SK-N-SH (cell line): ENCODE results near the gene PDE8A. TPM values are rescaled to one million over a fixed set of nuclear protein-coding genes. Genes with fewer than 3 reads are reported as not detected.

ENCODE experiments used
- CTCF ChIA-PET: fragments of 300-600, 350-600 bp; formaldehyde crosslinking; extraction: SDS; loops from one replicate; lab custom pipeline; 2021; lab: Yijun Ruan, JAX
- POLR2A ChIA-PET: fragments of 350-600 bp; sonication (Branson Sonifier 250); formaldehyde crosslinking; extraction: SDS; loops from one replicate; lab custom pipeline; 2020; ENCODE audit warnings: antibody characterized with exemption, inconsistent platforms; lab: Yijun Ruan, JAX
- DNase-seq: peaks from one replicate; pipeline ENCODE4 v3.0.0; 2012
- H2AFZ ChIP-seq: fragments of 200-600 bp; sonication (generic); 2 replicates; pipeline ENCODE4 v1.8.1; 2016; ENCODE audit warnings: antibody characterized with exemption, mild to moderate bottlenecking, low read depth
- H3F3A ChIP-seq: fragments of 200-600 bp; sonication (generic); replicated peaks from 2 replicates; pipeline ENCODE3; 2016; ENCODE audit warnings: antibody characterized with exemption, mild to moderate bottlenecking; ENCODE audit not compliant: insufficient read depth
- H3K27ac ChIP-seq, 2 experiments: fragments of 200-500 bp in 1 of 2; fragments of 200-600 bp in 1 of 2; sonication (Bioruptor generic) in 1 of 2; sonication (generic), shearing (Covaris generic) in 1 of 2; 2 replicates each; pipeline versions ENCODE4 v1.5.1 to v1.6.1; 2014 to 2016; ENCODE audit warnings: low read depth in 2 of 2, inconsistent platforms in 1 of 2, low read length in 1 of 2, mild to moderate bottlenecking in 1 of 2, mixed read lengths in 1 of 2
- H3K27me3 ChIP-seq: fragments of 200-600 bp; sonication (generic), shearing (Covaris generic); 2 replicates; pipeline ENCODE4 v1.6.1; 2016; ENCODE audit warnings: mixed run types; ENCODE audit not compliant: insufficient read depth
- H3K36me3 ChIP-seq, 2 experiments: fragments of 200-500 bp in 1 of 2; fragments of 200-600 bp in 1 of 2; sonication (Bioruptor generic) in 1 of 2; sonication (generic) in 1 of 2; replicated peaks in 1 of 2; 2 replicates each; pipeline versions ENCODE3 to v1.5.1; 2014 to 2016; ENCODE audit warnings: low read length in 1 of 2, mild to moderate bottlenecking in 1 of 2; ENCODE audit not compliant: insufficient read depth in 2 of 2, control insufficient read depth in 1 of 2
- H3K4me1 ChIP-seq, 2 experiments: fragments of 200-500 bp in 1 of 2; fragments of 200-600 bp in 1 of 2; sonication (Bioruptor generic) in 1 of 2; sonication (generic), shearing (Covaris generic) in 1 of 2; 2 replicates each; pipeline versions ENCODE4 v1.5.1 to v1.6.1; 2014 to 2016; ENCODE audit warnings: low read depth in 1 of 2, low read length in 1 of 2, mixed run types in 1 of 2; ENCODE audit not compliant: insufficient read depth in 2 of 2, control insufficient read depth in 1 of 2
- H3K4me2 ChIP-seq: fragments of 200-600 bp; sonication (generic), shearing (Covaris generic); 2 replicates; pipeline ENCODE4 v1.6.1; 2017; ENCODE audit warnings: mixed run types
- H3K4me3 ChIP-seq, 2 experiments: fragments of 200-500 bp in 1 of 2; fragments of 200-600 bp in 1 of 2; sonication (Bioruptor generic) in 1 of 2; sonication (generic), shearing (Covaris generic) in 1 of 2; 2 replicates each; pipeline versions ENCODE4 v1.5.1 to v1.8.1; 2014 to 2016; ENCODE audit warnings: low read depth in 2 of 2, inconsistent platforms in 1 of 2, low read length in 1 of 2, mild to moderate bottlenecking in 1 of 2, mixed read lengths in 1 of 2, moderate library complexity in 1 of 2
- H3K79me2 ChIP-seq: fragments of 200-600 bp; sonication (generic); 2 replicates; pipeline ENCODE4 v1.8.1; 2017; ENCODE audit warnings: mild to moderate bottlenecking; ENCODE audit not compliant: insufficient read depth
- H3K9ac ChIP-seq: fragments of 200-600 bp; sonication (generic); 2 replicates; pipeline ENCODE4 v1.6.1; 2017; ENCODE audit warnings: mixed run types
- H3K9me2 ChIP-seq: fragments of 200-600 bp; sonication (generic); 2 replicates; pipeline ENCODE4 v1.6.1; 2017; ENCODE audit warnings: mixed run types
- H3K9me3 ChIP-seq: fragments of 200-600 bp; sonication (generic); 2 replicates; pipeline ENCODE4 v1.6.1; 2017; ENCODE audit warnings: mixed run types, mild to moderate bottlenecking, moderate library complexity
- H4K20me1 ChIP-seq: fragments of 200-600 bp; sonication (generic); 2 replicates; pipeline ENCODE4 v1.6.1; 2017; ENCODE audit warnings: mild to moderate bottlenecking, mixed run types; ENCODE audit not compliant: insufficient read depth
- CHD2 ChIP-seq: fragments of 150-350 bp; IDR thresholded peaks from 2 replicates; pipeline ENCODE4 v1.6.1; 2018; ENCODE audit warnings: low read length; ENCODE audit not compliant: partially characterized antibody
- CTCF ChIP-seq: fragments of 200-600 bp; sonication (generic); IDR thresholded peaks from 2 replicates; pipeline ENCODE4 v1.6.1; 2017; ENCODE audit warnings: antibody characterized with exemption, mild to moderate bottlenecking, moderate library complexity
- EZH2phosphoT487 ChIP-seq: fragments of 200-600 bp; sonication (generic); IDR thresholded peaks from 2 replicates; pipeline ENCODE4 v1.6.1; 2017; ENCODE audit warnings: low read depth, mixed run types, mild to moderate bottlenecking, antibody characterized with exemption, moderate library complexity, borderline replicate concordance
- FOXM1 ChIP-seq: IDR thresholded peaks from 2 replicates; pipeline ENCODE4 v1.4.0; 2012; ENCODE audit warnings: low read depth, mild to moderate bottlenecking
- GABPA ChIP-seq: IDR thresholded peaks from 2 replicates; pipeline ENCODE4 v1.4.0; 2012; ENCODE audit warnings: low read depth, mild to moderate bottlenecking
- MEF2A ChIP-seq: IDR thresholded peaks from 2 replicates; pipeline ENCODE4 v1.4.0; 2012; ENCODE audit warnings: low read depth, borderline replicate concordance
- NRF1 ChIP-seq: IDR thresholded peaks from 2 replicates; pipeline ENCODE4 v1.6.1; 2012; ENCODE audit warnings: low read depth, mild to moderate bottlenecking, low read length
- SIN3A ChIP-seq: IDR thresholded peaks from 2 replicates; pipeline ENCODE4 v1.6.1; 2012; ENCODE audit warnings: low read depth, mild to moderate bottlenecking, low read length, moderate library complexity, borderline replicate concordance
- TCF12 ChIP-seq: IDR thresholded peaks from 2 replicates; pipeline ENCODE4 v1.4.0; 2012
- YY1 ChIP-seq: IDR thresholded peaks from 2 replicates; pipeline ENCODE4 v1.4.0; 2012; ENCODE audit warnings: low read depth, mild to moderate bottlenecking
- WGBS: methylation state at CpG from one replicate; pipeline ENCODE4 v1.1.6; 2017; ENCODE audit warnings: low lambda C conversion rate; 5-methylcytosine and 5-hydroxymethylcytosine counted together
- polyA plus RNA-seq, 3 experiments: library from polyadenylated mRNA; depleted of rRNA; stranded (reverse); fragments of >200 nt; gene quantifications; 2 replicates each; pipeline ENCODE4 v1.2.3, GENCODE V29; 2012
- TF ChIP-seq, protein P1 (sequence below): IDR thresholded peaks from 2 replicates; pipeline ENCODE4 v1.6.1; 2012; ENCODE audit warnings: mild to moderate bottlenecking, low read depth, low read length, moderate library complexity
- TF ChIP-seq, protein P2 (sequence below): IDR thresholded peaks from 2 replicates; pipeline ENCODE4 v1.4.0; 2012; ENCODE audit warnings: low read depth, borderline replicate concordance
- TF ChIP-seq, protein P3 (sequence below): IDR thresholded peaks from 2 replicates; pipeline ENCODE4 v1.4.0; 2012; ENCODE audit warnings: low read depth
- TF ChIP-seq, protein P4 (sequence below): IDR thresholded peaks from 2 replicates; pipeline ENCODE4; 2012
- TF ChIP-seq, protein P5 (sequence below): IDR thresholded peaks from 2 replicates; pipeline ENCODE4 v1.4.0; 2012; ENCODE audit warnings: low read depth, borderline replicate concordance

PDE8A gene
- polyA plus RNA-seq, 1 of the 3 experiments (the other 2 are of a cell fraction), result 13.4 TPM

GRCh38 chr15:85003593-85004312 is 22.1 kb downstream of the PDE8A start:
- peaks cover 95% of the 10 kb centered on the region for H3K79me2 ChIP-seq
- H3K4me2 ChIP-seq, result no peak overlapping the region
- H3F3A ChIP-seq, result no peaks in the 10 kb centered on the region
- H3K9me3 ChIP-seq, result no peaks in the 10 kb centered on the region
- peaks cover 27% of the 10 kb centered on the region; the same call in 1 of the 2 replicates for H4K20me1 ChIP-seq
- no peak overlapping the region for H3K4me3 ChIP-seq
- POLR2A ChIA-PET, result no interaction called here
- no peak overlapping the region for H3K27ac ChIP-seq
- H3K9me2 ChIP-seq, result no peaks in the 10 kb centered on the region
- CTCF ChIA-PET, result interaction anchor here (1.2 kb wide), 1 partner anchor 40 kb away, joined by 3 read pairs; no protein-coding TSS in a partner anchor
- 98% methylated on average over 3 of the region's 3 CpGs for WGBS
- TF ChIP-seq CTCF (no peak), YY1 (no peak), EZH2phosphoT487 (no peak), CHD2 (no peak), FOXM1 (no peak), GABPA (no peak), NRF1 (no peak), MEF2A (no peak), SIN3A (no peak), TCF12 (no peak)
- TF ChIP-seq, protein P1, sequence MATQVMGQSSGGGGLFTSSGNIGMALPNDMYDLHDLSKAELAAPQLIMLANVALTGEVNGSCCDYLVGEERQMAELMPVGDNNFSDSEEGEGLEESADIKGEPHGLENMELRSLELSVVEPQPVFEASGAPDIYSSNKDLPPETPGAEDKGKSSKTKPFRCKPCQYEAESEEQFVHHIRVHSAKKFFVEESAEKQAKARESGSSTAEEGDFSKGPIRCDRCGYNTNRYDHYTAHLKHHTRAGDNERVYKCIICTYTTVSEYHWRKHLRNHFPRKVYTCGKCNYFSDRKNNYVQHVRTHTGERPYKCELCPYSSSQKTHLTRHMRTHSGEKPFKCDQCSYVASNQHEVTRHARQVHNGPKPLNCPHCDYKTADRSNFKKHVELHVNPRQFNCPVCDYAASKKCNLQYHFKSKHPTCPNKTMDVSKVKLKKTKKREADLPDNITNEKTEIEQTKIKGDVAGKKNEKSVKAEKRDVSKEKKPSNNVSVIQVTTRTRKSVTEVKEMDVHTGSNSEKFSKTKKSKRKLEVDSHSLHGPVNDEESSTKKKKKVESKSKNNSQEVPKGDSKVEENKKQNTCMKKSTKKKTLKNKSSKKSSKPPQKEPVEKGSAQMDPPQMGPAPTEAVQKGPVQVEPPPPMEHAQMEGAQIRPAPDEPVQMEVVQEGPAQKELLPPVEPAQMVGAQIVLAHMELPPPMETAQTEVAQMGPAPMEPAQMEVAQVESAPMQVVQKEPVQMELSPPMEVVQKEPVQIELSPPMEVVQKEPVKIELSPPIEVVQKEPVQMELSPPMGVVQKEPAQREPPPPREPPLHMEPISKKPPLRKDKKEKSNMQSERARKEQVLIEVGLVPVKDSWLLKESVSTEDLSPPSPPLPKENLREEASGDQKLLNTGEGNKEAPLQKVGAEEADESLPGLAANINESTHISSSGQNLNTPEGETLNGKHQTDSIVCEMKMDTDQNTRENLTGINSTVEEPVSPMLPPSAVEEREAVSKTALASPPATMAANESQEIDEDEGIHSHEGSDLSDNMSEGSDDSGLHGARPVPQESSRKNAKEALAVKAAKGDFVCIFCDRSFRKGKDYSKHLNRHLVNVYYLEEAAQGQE, result no peak
- TF ChIP-seq, protein P2, sequence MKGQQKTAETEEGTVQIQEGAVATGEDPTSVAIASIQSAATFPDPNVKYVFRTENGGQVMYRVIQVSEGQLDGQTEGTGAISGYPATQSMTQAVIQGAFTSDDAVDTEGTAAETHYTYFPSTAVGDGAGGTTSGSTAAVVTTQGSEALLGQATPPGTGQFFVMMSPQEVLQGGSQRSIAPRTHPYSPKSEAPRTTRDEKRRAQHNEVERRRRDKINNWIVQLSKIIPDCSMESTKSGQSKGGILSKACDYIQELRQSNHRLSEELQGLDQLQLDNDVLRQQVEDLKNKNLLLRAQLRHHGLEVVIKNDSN, result no peak
- TF ChIP-seq, protein P3, sequence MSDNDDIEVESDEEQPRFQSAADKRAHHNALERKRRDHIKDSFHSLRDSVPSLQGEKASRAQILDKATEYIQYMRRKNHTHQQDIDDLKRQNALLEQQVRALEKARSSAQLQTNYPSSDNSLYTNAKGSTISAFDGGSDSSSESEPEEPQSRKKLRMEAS, result no peak
- TF ChIP-seq, protein P4, sequence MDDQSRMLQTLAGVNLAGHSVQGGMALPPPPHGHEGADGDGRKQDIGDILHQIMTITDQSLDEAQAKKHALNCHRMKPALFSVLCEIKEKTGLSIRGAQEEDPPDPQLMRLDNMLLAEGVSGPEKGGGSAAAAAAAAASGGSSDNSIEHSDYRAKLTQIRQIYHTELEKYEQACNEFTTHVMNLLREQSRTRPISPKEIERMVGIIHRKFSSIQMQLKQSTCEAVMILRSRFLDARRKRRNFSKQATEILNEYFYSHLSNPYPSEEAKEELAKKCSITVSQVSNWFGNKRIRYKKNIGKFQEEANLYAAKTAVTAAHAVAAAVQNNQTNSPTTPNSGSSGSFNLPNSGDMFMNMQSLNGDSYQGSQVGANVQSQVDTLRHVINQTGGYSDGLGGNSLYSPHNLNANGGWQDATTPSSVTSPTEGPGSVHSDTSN, result no peak
- TF ChIP-seq, protein P5, sequence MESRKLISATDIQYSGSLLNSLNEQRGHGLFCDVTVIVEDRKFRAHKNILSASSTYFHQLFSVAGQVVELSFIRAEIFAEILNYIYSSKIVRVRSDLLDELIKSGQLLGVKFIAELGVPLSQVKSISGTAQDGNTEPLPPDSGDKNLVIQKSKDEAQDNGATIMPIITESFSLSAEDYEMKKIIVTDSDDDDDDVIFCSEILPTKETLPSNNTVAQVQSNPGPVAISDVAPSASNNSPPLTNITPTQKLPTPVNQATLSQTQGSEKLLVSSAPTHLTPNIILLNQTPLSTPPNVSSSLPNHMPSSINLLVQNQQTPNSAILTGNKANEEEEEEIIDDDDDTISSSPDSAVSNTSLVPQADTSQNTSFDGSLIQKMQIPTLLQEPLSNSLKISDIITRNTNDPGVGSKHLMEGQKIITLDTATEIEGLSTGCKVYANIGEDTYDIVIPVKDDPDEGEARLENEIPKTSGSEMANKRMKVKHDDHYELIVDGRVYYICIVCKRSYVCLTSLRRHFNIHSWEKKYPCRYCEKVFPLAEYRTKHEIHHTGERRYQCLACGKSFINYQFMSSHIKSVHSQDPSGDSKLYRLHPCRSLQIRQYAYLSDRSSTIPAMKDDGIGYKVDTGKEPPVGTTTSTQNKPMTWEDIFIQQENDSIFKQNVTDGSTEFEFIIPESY, result no peak
- H3K27me3 ChIP-seq, result no peaks in the 10 kb centered on the region
- no peak overlapping the region for H2AFZ ChIP-seq
- no peak for DNase-seq
- H3K9ac ChIP-seq, result no peak overlapping the region
- no peaks in the 10 kb centered on the region for H3K36me3 ChIP-seq
- H3K4me1 ChIP-seq, result peaks cover 5% of the 10 kb centered on the region in 2 experiments; a peak in 2 of 4 replicates
